ENCODE results near the gene UBAC2.

DNA sequence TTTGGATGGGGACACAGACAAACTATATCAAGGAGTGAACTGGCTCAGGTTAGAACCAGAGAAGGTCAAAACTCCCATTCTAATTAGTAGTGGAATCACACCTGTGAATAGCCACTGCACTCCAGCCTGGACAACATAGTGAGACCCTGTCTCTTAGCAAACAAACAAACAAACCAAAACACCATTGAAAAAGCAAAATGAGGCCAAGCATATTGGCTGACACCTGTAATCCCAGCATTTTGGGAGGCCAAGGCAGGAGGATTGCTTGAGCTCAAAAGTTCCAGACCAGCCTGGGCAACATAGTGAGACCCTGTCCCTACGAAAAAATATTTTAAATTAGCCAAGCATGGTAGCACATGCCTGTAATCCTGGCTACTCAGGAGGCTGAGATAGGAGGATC lies 39.1 kb upstream of the UBAC2 start:
- TF ChIP-seq CTCF (IDR thresholded peaks at IDR 0.05) = no peak
- TF ChIP-seq POLR2A (IDR thresholded peaks at IDR 0.05) = no peak
- no peak for TF ChIP-seq POLR2AphosphoS5 (IDR thresholded peaks at IDR 0.05; ENCODE audit: insufficient read depth in 1 of 2, low read depth in 1 of 2)
